Smooth muscle cell of the brain vasculature (primary cell): ENCODE results near the gene SERPINB10.

ENCODE experiments used
- DNase-seq: peaks from one replicate; pipeline ENCODE4 v3.0.0-alpha.2; 2012; ENCODE audit warnings: low read depth, low spot score

Gene SERPINB10, protein sequence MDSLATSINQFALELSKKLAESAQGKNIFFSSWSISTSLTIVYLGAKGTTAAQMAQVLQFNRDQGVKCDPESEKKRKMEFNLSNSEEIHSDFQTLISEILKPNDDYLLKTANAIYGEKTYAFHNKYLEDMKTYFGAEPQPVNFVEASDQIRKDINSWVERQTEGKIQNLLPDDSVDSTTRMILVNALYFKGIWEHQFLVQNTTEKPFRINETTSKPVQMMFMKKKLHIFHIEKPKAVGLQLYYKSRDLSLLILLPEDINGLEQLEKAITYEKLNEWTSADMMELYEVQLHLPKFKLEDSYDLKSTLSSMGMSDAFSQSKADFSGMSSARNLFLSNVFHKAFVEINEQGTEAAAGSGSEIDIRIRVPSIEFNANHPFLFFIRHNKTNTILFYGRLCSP

GRCh38 chr18:63907664-63908063, at the start of gene SERPINB10:
SERPINB10 (plus strand) TSS chr18:63907958; CDS start chr18:63915511, 7,553 bp downstream.
- DNase-seq: no peak

- DNase-seq: no peak
Observed at GRCh38 chr18:63858456-63858855, 49.3 kb upstream of the SERPINB10 start.

DNA sequence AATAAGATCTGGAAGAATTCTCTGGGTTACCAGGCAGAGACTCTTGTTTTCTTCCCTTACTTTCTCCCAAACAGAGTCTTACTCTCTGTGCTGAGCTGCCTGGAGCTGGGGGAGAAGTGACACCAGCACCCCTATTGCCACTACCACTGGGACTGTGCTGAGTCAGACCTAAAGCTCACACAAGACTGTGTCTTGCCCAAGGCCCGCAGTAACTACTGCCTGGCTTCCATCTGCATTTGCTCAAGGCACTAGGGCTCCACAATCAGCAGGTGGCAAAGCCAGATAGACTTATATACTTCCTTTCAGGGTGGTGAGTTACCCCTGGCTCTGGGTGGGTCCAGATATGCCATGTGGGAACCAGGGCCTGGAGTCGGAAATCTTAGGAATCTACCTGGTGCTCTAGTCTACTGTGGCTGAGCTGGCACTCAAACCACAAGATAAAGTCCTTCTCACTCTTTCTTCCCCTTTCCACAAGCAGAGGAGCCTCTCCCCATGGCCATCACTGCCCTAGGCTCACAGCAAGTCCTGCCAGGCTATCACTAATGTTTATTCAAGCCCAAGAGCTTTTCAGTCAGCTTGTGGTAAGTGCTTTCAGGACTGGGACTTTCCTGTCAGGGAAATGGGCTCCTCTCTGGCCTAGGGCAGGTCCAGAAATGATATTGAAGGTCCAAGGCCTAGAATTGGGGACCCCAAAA, 47.8 kb upstream of the SERPINB10 start:
- DNase-seq: no peak

- no peak for DNase-seq
Observed at GRCh38 chr18:63860531-63860930, 47.2 kb upstream of the SERPINB10 start.

GRCh38 chr18:63867368-63868125, 40.2 kb upstream of the SERPINB10 start:
- no peak for DNase-seq

- no peak for DNase-seq
Observed at GRCh38 chr18:63868546-63868945, 39.2 kb upstream of the SERPINB10 start.

DNA sequence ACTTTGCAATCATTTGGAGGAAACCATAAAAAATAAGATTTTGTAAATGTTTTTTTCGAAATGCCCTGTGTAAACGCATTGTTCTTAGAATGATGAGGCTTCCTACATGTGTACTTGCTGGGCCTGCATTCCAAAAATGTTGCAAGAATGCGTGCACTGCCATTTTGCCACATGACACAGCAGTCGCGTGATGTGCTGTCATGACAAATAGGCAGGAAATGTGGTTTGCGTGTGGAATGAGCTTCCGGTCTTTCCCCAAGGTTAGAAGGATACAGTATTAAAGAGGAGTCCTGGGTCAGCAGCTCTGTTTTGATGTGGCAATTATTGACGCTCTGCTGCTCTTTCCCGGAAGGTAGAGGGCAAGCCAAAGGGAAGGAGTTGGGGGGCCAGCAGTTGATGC, 38.4 kb upstream of the SERPINB10 start:
- no peak for DNase-seq

GRCh38 chr18:63869851-63870250, 37.9 kb upstream of the SERPINB10 start:
- no peak for DNase-seq

DNA sequence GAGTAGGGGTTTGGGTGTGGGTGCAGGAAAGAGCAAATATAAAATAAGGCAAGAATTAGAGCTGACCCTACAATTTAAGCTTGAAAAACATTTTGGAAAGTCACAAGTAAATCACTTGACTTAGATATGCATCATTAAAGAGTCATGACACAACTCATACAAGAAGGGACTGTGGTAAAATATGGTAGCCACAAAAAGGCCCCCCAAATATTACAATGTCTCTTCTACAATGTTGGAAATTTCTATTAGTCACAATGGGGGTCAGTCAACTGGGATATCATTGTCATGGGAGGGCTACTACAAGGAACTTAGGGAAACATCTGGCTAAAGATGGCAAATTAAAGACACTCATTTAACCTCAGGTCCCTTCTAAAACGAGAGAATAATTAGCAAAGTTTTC, 35.9 kb upstream of the SERPINB10 start:
- DNase-seq: no peak

- no peak for DNase-seq
Observed at GRCh38 chr18:63872586-63872985, 35.2 kb upstream of the SERPINB10 start.

- no peak for DNase-seq
Observed at GRCh38 chr18:63878343-63878742, 29.4 kb upstream of the SERPINB10 start.

DNA sequence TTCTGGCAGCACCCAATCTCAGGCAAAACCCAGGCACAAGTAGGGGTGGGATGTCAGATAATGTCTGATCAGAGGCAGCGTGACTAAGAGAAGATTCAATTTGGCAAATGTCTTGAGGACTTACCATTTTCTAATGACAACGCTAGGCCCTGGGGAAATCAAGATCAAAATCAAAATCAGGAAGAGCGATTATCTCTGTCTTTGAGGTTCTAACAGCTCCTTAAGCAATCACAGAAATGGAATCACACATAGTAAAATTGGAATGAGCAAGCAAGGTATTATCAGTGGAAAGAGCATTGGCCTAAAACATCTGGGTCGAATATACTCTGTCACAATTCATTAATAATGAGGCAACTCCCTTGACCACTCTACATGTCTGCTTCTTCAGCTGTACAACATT, 28.8 kb upstream of the SERPINB10 start:
- DNase-seq: no peak

GRCh38 chr18:63879709-63880108, 28.0 kb upstream of the SERPINB10 start:
- no peak for DNase-seq

- no peak for DNase-seq
Observed at GRCh38 chr18:63881851-63882250, 25.9 kb upstream of the SERPINB10 start.

GRCh38 chr18:63882333-63883141, 25.2 kb upstream of the SERPINB10 start:
- DNase-seq: peak; percentile 6

- DNase-seq: no peak
Observed at GRCh38 chr18:63883617-63884016, 24.1 kb upstream of the SERPINB10 start.

- no peak for DNase-seq
Observed at GRCh38 chr18:63887424-63887823, 20.3 kb upstream of the SERPINB10 start, which contains the start of gene SERPINB2. SERPINB2 (plus strand) TSS chr18:63887705; CDS start chr18:63891445, 3,740 bp downstream.

- no peak for DNase-seq
Observed at GRCh38 chr18:63888470-63889190, 19.1 kb upstream of the SERPINB10 start.

DNA sequence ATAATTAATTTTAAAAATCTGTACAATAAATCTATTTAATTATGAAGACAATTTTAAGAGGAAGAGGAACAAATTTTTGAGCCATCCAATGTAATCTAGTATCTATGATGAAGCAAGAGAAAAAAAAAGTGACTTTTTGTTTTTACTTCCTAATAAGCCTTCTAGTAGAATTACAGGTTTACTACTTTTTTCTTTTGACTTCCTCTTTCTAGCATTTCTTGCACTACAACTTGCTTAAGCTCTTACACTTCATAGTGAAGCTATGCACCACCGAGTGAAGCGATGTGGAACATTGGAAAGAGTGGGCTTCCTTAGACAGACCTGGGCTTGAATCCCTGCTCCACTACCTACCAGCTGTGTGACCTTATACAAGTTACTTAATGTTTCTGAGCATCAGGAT, 18.1 kb upstream of the SERPINB10 start:
- DNase-seq: no peak

DNA sequence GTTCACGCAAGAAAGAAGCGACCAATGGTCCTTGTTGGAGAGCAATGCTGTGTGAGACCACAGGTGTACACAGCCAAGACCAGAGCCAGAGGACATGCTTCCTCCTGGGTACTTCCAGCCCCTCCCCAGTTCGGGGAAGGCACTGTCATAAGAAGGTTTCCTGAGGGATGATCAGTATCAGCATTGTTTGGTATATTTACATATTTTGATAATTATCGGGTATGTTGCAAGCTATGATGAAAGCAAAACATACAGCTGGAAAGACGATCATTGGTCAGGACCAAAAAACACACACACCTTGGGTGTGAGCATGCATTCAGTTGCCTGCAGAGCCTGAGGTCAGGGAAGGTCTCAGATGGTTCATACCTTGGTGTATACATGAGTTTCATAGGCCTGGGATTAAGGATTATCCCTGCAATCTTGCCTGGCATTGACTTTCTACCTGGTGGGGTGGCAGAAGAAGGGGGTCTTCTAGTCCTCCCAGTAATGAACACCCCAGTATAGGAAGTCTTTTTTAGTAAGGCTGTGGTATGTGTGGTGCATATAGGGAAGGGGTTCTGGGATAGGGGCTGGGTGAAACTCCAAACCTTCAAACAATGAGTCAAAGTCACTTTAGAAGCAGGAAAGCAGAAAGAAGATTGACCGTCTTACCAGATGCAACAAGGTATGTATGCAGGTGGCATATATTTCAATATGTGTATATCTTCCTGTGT, 17.4 kb upstream of the SERPINB10 start:
- DNase-seq: no peak
